22Rv1 (cell line): ENCODE results near the gene TNS3.

Experiments used
- ZFX ChIP-seq: fragments of 450-650 bp; IDR thresholded peaks from 2 replicates; pipeline ENCODE4 v1.6.1; 2017; ENCODE audit warnings: antibody characterized with exemption, borderline replicate concordance
- TF ChIP-seq, protein P1 (sequence below): fragments of 450-650 bp; IDR thresholded peaks from 2 replicates; pipeline ENCODE4 v1.5.1; 2017; ENCODE audit warnings: mild to moderate bottlenecking

DNA sequence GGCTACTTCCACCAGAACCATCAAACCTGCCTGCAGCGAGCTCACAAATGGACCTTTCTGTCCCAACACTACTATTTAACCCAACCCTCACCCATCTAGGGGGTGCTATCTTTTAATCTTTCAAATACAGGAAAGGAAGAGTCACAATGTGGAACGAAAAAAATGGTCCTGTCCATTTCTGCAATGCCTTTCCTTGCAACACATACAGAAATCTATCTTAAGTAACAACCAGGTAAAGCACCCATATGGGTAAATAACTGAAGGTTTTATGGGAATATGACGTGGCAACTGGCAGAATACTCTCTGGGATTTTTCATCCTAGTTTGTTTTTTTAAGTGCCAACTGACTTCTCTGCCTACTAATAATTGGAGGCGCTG lies 24.6 kb downstream of the TNS3 start:
- TF ChIP-seq, protein P1, sequence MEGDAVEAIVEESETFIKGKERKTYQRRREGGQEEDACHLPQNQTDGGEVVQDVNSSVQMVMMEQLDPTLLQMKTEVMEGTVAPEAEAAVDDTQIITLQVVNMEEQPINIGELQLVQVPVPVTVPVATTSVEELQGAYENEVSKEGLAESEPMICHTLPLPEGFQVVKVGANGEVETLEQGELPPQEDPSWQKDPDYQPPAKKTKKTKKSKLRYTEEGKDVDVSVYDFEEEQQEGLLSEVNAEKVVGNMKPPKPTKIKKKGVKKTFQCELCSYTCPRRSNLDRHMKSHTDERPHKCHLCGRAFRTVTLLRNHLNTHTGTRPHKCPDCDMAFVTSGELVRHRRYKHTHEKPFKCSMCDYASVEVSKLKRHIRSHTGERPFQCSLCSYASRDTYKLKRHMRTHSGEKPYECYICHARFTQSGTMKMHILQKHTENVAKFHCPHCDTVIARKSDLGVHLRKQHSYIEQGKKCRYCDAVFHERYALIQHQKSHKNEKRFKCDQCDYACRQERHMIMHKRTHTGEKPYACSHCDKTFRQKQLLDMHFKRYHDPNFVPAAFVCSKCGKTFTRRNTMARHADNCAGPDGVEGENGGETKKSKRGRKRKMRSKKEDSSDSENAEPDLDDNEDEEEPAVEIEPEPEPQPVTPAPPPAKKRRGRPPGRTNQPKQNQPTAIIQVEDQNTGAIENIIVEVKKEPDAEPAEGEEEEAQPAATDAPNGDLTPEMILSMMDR: no peak
- no peak for TF ChIP-seq ZFX
